HEK293 (cell line): ENCODE data around the gene ATP5F1B.

Experiments used
- IKZF3 ChIP-seq: fragments of 450-650 bp; IDR thresholded peaks from 2 replicates; pipeline ENCODE4 v1.5.0; 2018; ENCODE audit warnings: missing biosample characterization, mild to moderate bottlenecking, missing genetic modification characterization, moderate library complexity
- KLF7 ChIP-seq: fragments of 450-650 bp; formaldehyde crosslinking; IDR thresholded peaks from 2 replicates; pipeline ENCODE4 v1.5.1; 2016; ENCODE audit warnings: missing biosample characterization, missing genetic modification characterization, borderline replicate concordance
- MYNN ChIP-seq: fragments of 450-650 bp; formaldehyde crosslinking; IDR thresholded peaks from 2 replicates; pipeline ENCODE4 v1.5.1; 2016; ENCODE audit warnings: missing biosample characterization, missing genetic modification characterization, borderline replicate concordance
- MZF1 ChIP-seq: fragments of 450-650 bp; formaldehyde crosslinking; IDR thresholded peaks from 2 replicates; pipeline ENCODE4 v1.5.1; 2017; ENCODE audit warnings: missing biosample characterization, missing genetic modification characterization, borderline replicate concordance
- TCF7L2 ChIP-seq: IDR thresholded peaks from 2 replicates; pipeline ENCODE4 v1.6.1; 2011; ENCODE audit warnings: low read depth, mild to moderate bottlenecking, inconsistent platforms, low read length, moderate library complexity, borderline replicate concordance
- YY1 ChIP-seq: fragments of 450-650 bp; formaldehyde crosslinking; IDR thresholded peaks from 2 replicates; pipeline ENCODE4 v1.5.1; 2018; ENCODE audit warnings: missing biosample characterization, missing genetic modification characterization
- YY2 ChIP-seq: fragments of 450-650 bp; formaldehyde crosslinking; IDR thresholded peaks from 2 replicates; pipeline ENCODE4 v1.5.1; 2016; ENCODE audit warnings: missing biosample characterization, missing genetic modification characterization
- ZBTB1 ChIP-seq: fragments of 450-650 bp; formaldehyde crosslinking; IDR thresholded peaks from 2 replicates; pipeline ENCODE4 v1.5.1; 2016; ENCODE audit warnings: missing biosample characterization, missing genetic modification characterization
- ZBTB17 ChIP-seq: fragments of 450-650 bp; formaldehyde crosslinking; IDR thresholded peaks from 2 replicates; pipeline ENCODE4 v1.5.1; 2016; ENCODE audit warnings: missing biosample characterization, missing genetic modification characterization
- ZBTB21 ChIP-seq: fragments of 450-650 bp; formaldehyde crosslinking; IDR thresholded peaks from 2 replicates; pipeline ENCODE4 v1.5.1; 2017; ENCODE audit warnings: missing biosample characterization, missing genetic modification characterization
- ZBTB48 ChIP-seq: fragments of 450-650 bp; formaldehyde crosslinking; IDR thresholded peaks from 2 replicates; pipeline ENCODE4 v1.5.1; 2016; ENCODE audit warnings: missing biosample characterization, missing genetic modification characterization
- ZBTB7A ChIP-seq: fragments of 450-650 bp; formaldehyde crosslinking; IDR thresholded peaks from 2 replicates; pipeline ENCODE4 v1.5.1; 2016; ENCODE audit warnings: low read depth, missing biosample characterization, missing genetic modification characterization
- ZFP3 ChIP-seq: fragments of 450-650 bp; formaldehyde crosslinking; IDR thresholded peaks from 2 replicates; pipeline ENCODE4 v1.5.1; 2016; ENCODE audit warnings: low read depth, missing biosample characterization, missing genetic modification characterization
- ZFP69B ChIP-seq: fragments of 450-650 bp; formaldehyde crosslinking; IDR thresholded peaks from 2 replicates; pipeline ENCODE4 v1.5.1; 2016; ENCODE audit warnings: missing biosample characterization, missing genetic modification characterization
- ZNF169 ChIP-seq: fragments of 450-650 bp; formaldehyde crosslinking; IDR thresholded peaks from 2 replicates; pipeline ENCODE4 v1.5.1; 2016; ENCODE audit warnings: missing biosample characterization, missing genetic modification characterization
- ZNF24 ChIP-seq: fragments of 450-650 bp; formaldehyde crosslinking; IDR thresholded peaks from 2 replicates; pipeline ENCODE4 v1.5.1; 2016; ENCODE audit warnings: missing biosample characterization, missing genetic modification characterization
- ZNF341 ChIP-seq: fragments of 450-650 bp; formaldehyde crosslinking; IDR thresholded peaks from 2 replicates; pipeline ENCODE4; 2016; ENCODE audit warnings: low read depth, missing biosample characterization, missing genetic modification characterization
- ZNF426 ChIP-seq: fragments of 450-650 bp; formaldehyde crosslinking; IDR thresholded peaks from 2 replicates; pipeline ENCODE4 v1.5.1; 2017; ENCODE audit warnings: missing biosample characterization, missing genetic modification characterization, mild to moderate bottlenecking, inconsistent platforms, moderate library complexity
- ZNF510 ChIP-seq: fragments of 450-650 bp; formaldehyde crosslinking; IDR thresholded peaks from 2 replicates; pipeline ENCODE4 v1.5.1; 2018; ENCODE audit warnings: mild to moderate bottlenecking, missing genetic modification characterization, missing biosample characterization; ENCODE audit not compliant: insufficient replicate concordance
- ZNF596 ChIP-seq: fragments of 450-650 bp; IDR thresholded peaks from 2 replicates; pipeline ENCODE4 v1.5.0; 2018; ENCODE audit warnings: missing biosample characterization, mild to moderate bottlenecking, missing genetic modification characterization, moderate library complexity
- ZNF623 ChIP-seq: fragments of 450-650 bp; formaldehyde crosslinking; IDR thresholded peaks from 2 replicates; pipeline ENCODE4 v1.5.1; 2016; ENCODE audit warnings: missing biosample characterization, missing genetic modification characterization
- ZNF624 ChIP-seq: fragments of 450-650 bp; formaldehyde crosslinking; IDR thresholded peaks from 2 replicates; pipeline ENCODE4 v1.5.1; 2017; ENCODE audit warnings: missing biosample characterization, missing genetic modification characterization
- ZNF629 ChIP-seq: fragments of 450-650 bp; formaldehyde crosslinking; IDR thresholded peaks from 2 replicates; pipeline ENCODE4 v1.5.1; 2017; ENCODE audit warnings: missing biosample characterization, missing genetic modification characterization
- ZNF777 ChIP-seq: fragments of 450-650 bp; formaldehyde crosslinking; IDR thresholded peaks from 2 replicates; pipeline ENCODE4 v1.5.1; 2017; ENCODE audit warnings: missing biosample characterization, missing genetic modification characterization, borderline replicate concordance
- ZNF785 ChIP-seq: fragments of 450-650 bp; formaldehyde crosslinking; IDR thresholded peaks from 2 replicates; pipeline ENCODE4 v1.5.1; 2016; ENCODE audit warnings: missing biosample characterization, missing genetic modification characterization
- ZNF830 ChIP-seq: fragments of 450-650 bp; IDR thresholded peaks from 2 replicates; pipeline ENCODE4 v1.5.0; 2018; ENCODE audit warnings: missing biosample characterization, missing genetic modification characterization, low read depth, mild to moderate bottlenecking, moderate library complexity
- TF ChIP-seq, protein P1 (sequence below): fragments of 450-650 bp; formaldehyde crosslinking; IDR thresholded peaks from 2 replicates; pipeline ENCODE4 v1.5.1; 2016; ENCODE audit warnings: missing biosample characterization, missing genetic modification characterization, low read depth
- TF ChIP-seq, protein P2 (sequence below): fragments of 450-650 bp; formaldehyde crosslinking; IDR thresholded peaks from 2 replicates; pipeline ENCODE4 v1.5.1; 2016; ENCODE audit warnings: missing biosample characterization, missing genetic modification characterization
- TF ChIP-seq, protein P3 (sequence below): fragments of 450-650 bp; formaldehyde crosslinking; IDR thresholded peaks from 2 replicates; pipeline ENCODE4 v1.5.1; 2017; ENCODE audit warnings: missing biosample characterization, missing genetic modification characterization
- TF ChIP-seq, protein P4 (sequence below): fragments of 450-650 bp; formaldehyde crosslinking; IDR thresholded peaks from 2 replicates; pipeline ENCODE4 v1.5.1; 2016; ENCODE audit warnings: missing biosample characterization, missing genetic modification characterization
- TF ChIP-seq, protein P5 (sequence below): fragments of 450-650 bp; formaldehyde crosslinking; IDR thresholded peaks from 2 replicates; pipeline ENCODE4 v1.5.0; 2017; ENCODE audit warnings: missing biosample characterization, missing genetic modification characterization, borderline replicate concordance

ATP5F1B gene

DNA sequence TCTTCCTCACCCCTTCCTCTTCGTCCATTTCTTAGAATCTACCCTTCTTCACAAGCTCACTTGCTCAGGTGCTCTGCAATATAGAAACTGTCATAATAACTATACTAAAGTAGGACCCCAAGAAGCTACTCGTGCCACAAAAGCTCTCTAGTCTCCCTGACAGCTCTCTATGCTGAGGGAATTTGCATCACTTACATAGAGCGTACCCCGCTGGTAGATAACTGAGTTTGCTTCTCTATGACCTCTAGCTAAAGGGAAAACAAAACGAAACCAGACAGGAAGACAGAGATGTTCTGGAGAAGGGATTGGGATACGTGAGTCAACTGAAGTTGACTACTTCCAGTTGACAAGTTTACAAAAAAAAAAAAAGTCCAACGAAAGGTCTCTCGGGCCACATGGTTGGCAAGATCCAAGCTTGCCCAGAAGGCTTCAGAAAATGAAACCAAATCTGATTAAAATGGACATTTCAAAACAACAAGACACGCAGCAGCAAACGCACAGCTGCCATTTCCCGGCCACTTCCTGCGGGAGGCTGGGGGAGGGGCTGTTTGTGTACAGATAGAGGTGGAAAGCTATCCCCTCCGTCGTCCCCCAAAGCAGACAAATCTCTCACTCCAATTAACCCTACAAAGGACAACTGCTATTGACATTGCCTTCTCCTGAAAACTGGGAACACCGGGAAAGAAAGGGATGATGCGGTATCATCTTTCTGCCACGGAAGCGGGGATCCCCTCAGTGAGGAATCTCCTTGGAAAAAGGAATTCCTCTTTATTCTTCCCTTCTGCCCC is 16.9 kb downstream of the ATP5F1B start (continued):
- TF ChIP-seq, protein P1, sequence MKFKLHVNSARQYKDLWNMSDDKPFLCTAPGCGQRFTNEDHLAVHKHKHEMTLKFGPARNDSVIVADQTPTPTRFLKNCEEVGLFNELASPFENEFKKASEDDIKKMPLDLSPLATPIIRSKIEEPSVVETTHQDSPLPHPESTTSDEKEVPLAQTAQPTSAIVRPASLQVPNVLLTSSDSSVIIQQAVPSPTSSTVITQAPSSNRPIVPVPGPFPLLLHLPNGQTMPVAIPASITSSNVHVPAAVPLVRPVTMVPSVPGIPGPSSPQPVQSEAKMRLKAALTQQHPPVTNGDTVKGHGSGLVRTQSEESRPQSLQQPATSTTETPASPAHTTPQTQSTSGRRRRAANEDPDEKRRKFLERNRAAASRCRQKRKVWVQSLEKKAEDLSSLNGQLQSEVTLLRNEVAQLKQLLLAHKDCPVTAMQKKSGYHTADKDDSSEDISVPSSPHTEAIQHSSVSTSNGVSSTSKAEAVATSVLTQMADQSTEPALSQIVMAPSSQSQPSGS (tag by site-specific recombination), result no peak
- TF ChIP-seq ZNF624 (no peak), ZFP3 (no peak), ZNF629 (peak; percentile 45), MYNN (tag by site-specific recombination) (no peak), ZNF510 (tag by site-specific recombination) (no peak), ZNF785 (tag by site-specific recombination) (no peak), ZNF426 (tag by site-specific recombination) (no peak), TCF7L2 (no peak), MZF1 (tag by site-specific recombination) (0 out of 2 replicates have a peak, but pooled peaks have one; percentile 61), ZNF596 (tag by site-specific recombination) (no peak), ZBTB1 (tag by site-specific recombination) (no peak), ZBTB17 (tag by site-specific recombination) (peak; percentile 94), ZBTB21 (tag by site-specific recombination) (peak; percentile 8; the same call in 1 of the 2 replicates), KLF7 (tag by site-specific recombination) (no peak), ZNF623 (no peak), ZNF169 (tag by site-specific recombination) (no peak), ZBTB7A (peak; percentile 44; the same call in 1 of the 2 replicates), ZBTB48 (tag by site-specific recombination) (no peak), YY1 (tag by site-specific recombination) (peak; percentile 51; the same call in 1 of the 2 replicates), YY2 (tag by site-specific recombination) (peak; percentile 41; the same call in 1 of the 2 replicates), ZFP69B (no peak), ZNF24 (no peak), ZNF830 (tag by site-specific recombination) (no peak), ZNF777 (tag by site-specific recombination) (no peak), ZNF341 (no peak), IKZF3 (tag by site-specific recombination) (peak; percentile 91)
- TF ChIP-seq, protein P2, sequence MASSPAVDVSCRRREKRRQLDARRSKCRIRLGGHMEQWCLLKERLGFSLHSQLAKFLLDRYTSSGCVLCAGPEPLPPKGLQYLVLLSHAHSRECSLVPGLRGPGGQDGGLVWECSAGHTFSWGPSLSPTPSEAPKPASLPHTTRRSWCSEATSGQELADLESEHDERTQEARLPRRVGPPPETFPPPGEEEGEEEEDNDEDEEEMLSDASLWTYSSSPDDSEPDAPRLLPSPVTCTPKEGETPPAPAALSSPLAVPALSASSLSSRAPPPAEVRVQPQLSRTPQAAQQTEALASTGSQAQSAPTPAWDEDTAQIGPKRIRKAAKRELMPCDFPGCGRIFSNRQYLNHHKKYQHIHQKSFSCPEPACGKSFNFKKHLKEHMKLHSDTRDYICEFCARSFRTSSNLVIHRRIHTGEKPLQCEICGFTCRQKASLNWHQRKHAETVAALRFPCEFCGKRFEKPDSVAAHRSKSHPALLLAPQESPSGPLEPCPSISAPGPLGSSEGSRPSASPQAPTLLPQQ, result 0 out of 2 replicates have a peak, but pooled peaks have one; percentile 29
- TF ChIP-seq, protein P3, sequence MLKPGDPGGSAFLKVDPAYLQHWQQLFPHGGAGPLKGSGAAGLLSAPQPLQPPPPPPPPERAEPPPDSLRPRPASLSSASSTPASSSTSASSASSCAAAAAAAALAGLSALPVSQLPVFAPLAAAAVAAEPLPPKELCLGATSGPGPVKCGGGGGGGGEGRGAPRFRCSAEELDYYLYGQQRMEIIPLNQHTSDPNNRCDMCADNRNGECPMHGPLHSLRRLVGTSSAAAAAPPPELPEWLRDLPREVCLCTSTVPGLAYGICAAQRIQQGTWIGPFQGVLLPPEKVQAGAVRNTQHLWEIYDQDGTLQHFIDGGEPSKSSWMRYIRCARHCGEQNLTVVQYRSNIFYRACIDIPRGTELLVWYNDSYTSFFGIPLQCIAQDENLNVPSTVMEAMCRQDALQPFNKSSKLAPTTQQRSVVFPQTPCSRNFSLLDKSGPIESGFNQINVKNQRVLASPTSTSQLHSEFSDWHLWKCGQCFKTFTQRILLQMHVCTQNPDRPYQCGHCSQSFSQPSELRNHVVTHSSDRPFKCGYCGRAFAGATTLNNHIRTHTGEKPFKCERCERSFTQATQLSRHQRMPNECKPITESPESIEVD (tag by site-specific recombination), result no peak
- TF ChIP-seq, protein P4, sequence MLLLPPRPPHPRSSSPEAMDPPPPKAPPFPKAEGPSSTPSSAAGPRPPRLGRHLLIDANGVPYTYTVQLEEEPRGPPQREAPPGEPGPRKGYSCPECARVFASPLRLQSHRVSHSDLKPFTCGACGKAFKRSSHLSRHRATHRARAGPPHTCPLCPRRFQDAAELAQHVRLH (tag by site-specific recombination), result no peak
- TF ChIP-seq, protein P5, sequence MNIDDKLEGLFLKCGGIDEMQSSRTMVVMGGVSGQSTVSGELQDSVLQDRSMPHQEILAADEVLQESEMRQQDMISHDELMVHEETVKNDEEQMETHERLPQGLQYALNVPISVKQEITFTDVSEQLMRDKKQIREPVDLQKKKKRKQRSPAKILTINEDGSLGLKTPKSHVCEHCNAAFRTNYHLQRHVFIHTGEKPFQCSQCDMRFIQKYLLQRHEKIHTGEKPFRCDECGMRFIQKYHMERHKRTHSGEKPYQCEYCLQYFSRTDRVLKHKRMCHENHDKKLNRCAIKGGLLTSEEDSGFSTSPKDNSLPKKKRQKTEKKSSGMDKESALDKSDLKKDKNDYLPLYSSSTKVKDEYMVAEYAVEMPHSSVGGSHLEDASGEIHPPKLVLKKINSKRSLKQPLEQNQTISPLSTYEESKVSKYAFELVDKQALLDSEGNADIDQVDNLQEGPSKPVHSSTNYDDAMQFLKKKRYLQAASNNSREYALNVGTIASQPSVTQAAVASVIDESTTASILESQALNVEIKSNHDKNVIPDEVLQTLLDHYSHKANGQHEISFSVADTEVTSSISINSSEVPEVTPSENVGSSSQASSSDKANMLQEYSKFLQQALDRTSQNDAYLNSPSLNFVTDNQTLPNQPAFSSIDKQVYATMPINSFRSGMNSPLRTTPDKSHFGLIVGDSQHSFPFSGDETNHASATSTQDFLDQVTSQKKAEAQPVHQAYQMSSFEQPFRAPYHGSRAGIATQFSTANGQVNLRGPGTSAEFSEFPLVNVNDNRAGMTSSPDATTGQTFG (tag by site-specific recombination), result no peak
